Prostate gland (tissue), 2 donors: ENCODE measurements around the gene POSTN.

Experiments used
- CTCF ChIP-seq, 4 experiments: fragments of 200-600 bp in 2 of 4; fragments of 450-650 bp in 2 of 4; sonication (generic) in 2 of 4; IDR thresholded peaks; 1 replicate in 3 of 4; 2 replicates in 1 of 4; pipeline ENCODE4 v1.5.1; 2016 to 2019; ENCODE audit warnings: antibody characterized with exemption in 4 of 4, mild to moderate bottlenecking in 2 of 4, moderate library complexity in 2 of 4
- POLR2A ChIP-seq: fragments of 450-650 bp; IDR thresholded peaks from one replicate; pipeline ENCODE4 v1.6.1; 2016; ENCODE audit warnings: antibody characterized with exemption, mild to moderate bottlenecking
- POLR2AphosphoS5 ChIP-seq: sonication (generic); formaldehyde crosslinking; IDR thresholded peaks from one replicate; pipeline ENCODE4 v1.6.1; 2017; ENCODE audit warnings: antibody characterized with exemption

GRCh38 chr13:37615276-37615675 lies 16.7 kb upstream of the POSTN start:
- TF ChIP-seq CTCF (IDR thresholded peaks at IDR 0.05) (no peak), POLR2AphosphoS5 (no peak), POLR2A (no peak)
